Fibroblast of skin of scalp (primary cell): ENCODE data around the gene RAC3.
A peak's percentile ranks its signal among the peaks of the same experiment; 100 is the strongest.
"Not testable (repeated sequence)": the region's sequence is repeated elsewhere in the genome, so short reads cannot be mapped to it uniquely, and the experiment has no call there.

ENCODE experiments used
- DNase-seq: peaks from one replicate; pipeline ENCODE4 v3.0.0-alpha.2; 2013

The RAC3 gene

DNA sequence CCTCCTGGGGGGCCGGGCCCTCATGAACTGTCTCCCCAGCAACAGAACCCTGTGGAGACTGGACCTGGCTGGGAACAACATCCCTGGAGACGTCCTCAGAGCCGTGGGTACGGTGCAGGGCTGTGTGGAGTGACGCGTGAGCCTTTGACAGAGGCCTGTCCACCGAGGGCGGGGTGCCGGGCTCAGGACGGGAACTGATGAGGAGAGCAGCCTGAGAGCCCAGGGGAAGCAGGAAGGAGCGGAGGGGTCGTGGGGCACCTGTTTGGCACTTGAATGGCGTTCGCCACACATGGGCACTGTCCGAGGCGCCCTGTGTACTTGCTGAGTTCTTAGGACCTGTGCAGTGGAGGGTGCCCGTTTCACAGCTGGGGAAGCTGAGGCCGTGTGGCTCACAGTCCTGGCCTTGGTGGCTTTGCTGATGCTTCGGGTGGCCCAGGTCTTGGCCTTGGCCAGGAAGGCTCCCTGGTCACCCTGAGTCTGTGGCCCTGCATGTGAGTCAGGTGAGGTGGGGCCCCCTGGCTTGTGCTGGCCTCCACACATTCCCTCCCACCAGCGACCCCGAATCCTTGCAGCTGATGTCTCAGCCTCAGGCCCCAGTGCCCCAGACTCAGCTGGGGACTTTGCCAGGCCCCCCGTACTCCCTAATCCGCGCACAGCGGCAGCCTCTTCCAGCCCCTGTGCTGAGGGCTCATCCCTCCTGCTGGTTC lies 5.9 kb upstream of the RAC3 start:
- no peak for DNase-seq

GRCh38 chr17:82028246-82028645 lies 3.2 kb upstream of the RAC3 start:
- DNase-seq = no peak

DNA sequence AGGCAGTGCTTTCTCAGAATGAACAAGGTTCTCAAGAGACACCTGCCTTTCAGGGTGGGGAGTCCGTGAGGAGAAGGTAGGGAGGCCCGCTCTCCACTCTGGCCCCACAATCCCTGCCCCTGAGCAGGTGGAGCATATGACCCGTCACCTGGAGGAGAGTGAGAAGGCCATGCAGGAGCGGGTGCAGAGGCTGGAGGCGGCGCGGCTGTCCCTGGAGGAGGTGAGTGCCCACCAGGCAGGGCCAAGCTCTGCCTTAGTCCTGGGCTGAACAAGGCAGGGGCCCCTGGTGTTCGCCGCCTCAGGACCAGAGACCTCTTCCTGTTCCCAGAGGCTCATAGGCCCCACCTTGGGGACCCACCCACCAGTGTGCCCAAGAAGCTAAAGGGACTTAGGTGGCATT lies 2.5 kb upstream of the RAC3 start:
- no peak for DNase-seq

DNA sequence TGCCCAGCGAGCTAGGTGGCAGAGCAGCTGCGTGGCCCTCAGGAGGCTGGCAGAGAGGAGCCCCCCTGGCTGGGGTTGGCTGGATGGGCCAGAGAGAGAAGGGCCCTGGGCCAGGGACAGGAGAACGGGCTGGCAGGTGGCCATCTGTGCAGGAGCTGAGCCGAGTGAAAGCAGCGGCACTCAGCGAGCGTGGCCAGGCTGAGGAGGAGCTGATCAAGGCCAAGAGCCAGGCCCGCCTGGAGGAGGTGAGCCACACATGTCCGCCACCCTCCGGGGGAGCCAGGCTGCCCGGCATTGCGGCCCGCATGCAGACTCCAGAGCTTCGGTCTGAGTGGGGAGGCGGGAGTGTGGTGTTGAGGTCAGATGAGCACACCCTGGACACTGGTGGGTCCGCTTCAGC lies 2.1 kb upstream of the RAC3 start:
- DNase-seq = no peak

DNA sequence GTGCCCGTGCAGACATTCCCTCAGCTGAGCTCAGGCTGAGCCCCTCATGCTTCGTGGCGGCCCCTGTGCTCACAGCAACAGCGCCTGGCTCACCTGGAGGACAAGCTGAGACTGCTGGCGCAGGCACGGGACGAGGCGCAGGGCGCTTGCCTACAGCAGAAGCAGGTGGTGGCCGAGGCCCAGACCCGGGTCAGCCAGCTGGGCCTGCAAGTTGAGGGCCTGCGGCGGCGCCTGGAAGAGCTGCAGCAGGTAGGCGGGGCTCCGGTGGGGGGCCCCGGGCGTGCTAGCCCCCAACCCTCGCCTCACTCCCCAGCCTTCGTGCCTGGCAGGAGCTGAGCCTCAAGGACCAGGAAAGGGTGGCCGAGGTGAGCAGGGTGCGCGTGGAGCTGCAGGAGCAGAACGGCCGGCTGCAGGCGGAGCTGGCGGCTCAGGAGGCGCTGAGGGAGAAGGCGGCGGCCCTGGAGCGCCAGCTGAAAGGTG lies 1.4 kb upstream of the RAC3 start:
- no peak for DNase-seq

GRCh38 chr17:82030470-82031302 lies 792 bp upstream of the RAC3 start:
- peak; percentile 77 for DNase-seq

DNA sequence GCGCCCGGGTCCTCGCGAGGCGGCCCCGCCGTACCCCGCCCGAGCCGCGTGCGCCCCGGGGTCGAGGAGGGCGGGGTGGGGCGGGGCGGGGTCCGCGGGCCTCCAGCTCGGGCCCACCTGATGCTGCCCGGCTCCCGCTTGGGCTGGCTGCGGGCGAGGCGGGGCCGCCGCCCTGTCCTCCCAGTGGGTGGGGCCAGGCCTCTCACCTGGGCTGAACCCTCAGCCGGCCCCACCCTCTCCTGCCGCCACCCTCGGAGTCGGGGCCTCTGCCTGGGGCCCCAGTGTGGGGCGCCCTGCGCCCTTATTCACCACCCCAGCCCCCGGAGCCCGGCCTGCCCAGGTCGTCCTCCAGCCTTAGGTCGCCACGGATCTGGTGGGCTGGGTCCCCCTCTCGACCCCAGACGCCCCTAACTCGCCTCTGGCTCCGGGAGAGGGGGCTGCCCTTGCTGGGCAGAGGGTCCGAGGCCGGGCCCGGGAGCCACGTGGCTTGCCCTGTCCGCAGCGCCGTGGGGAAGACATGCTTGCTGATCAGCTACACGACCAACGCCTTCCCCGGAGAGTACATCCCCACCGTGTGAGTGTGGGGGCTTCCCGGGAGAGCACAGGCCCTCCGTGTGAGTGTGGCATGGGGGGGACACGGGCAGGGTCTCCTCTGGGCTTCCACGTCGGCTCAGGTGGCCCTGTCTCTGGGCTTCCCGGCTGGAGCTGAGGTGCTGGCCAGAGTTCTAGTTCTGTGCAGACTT lies 578 bp downstream of the RAC3 start:
- no peak for DNase-seq

GRCh38 chr17:82033359-82034085 lies 2.0 kb downstream of the RAC3 start:
- no peak for DNase-seq

DNA sequence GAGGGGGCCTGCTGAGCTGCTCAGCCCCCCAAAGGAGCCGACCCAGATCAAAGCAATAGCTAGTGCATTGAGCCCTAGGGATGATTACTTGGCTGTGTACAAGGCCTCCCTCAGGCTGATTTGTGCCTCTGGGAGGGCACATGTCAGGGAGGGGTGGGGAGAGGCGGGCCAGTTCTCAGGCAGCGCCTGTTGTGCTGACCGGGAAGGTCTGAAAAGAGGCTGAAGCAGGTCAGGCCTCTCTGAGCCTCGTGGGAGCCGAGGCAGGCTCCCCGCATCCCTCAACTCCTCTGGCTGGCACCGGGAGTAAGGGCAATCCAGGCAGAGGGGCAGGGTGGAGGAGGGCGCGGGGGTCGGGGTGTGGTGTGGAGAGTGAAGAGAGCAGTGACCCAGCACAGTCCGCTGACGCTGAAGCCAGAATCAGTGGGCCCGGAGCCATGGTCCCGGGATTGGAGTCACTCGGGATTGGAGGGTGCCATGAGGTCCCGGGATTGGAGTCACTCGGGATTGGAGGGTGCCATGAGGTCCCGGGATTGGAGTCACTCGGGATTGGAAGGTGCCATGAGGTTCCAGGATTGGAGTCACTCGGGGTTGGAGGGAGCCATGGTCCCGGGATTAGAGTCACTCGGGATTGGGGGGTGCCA lies 3.0 kb downstream of the RAC3 start:
- DNase-seq = no peak

- no peak for DNase-seq
Observed at GRCh38 chr17:82035488-82035887, 4.0 kb downstream of the RAC3 start.

DNA sequence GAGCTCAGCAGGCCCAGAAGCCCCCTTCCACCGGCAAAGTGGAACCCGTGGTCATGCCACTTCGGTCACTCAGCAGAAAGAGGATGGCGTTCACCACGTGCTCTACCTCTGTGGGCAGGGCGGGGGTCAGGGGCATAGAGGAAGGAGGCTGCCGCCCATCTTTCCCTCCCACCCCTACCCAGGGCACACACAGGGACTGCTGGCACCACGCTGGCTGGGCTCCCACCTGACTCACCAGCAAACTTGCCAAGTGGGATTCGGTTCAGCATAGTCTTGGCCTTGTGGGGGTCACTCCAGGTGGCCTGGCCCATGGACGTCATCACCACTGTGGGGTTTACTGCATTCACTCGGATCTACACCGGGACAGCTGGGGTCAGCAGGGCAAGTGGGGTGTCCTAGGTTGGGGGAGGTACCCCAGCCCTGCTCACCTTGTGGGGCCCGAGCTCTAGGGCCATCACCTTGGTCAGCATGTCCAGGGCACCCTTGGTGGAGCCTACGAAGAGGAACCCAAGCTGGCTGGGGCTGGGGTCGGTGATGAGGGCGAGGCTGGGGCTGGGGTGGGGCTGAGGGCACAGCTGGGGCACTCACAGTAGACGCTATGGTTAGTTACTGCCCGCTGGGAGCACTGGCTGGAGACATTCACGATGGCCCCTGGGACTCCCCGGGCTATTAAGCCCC lies 4.6 kb downstream of the RAC3 start:
- no peak for DNase-seq

- no peak for DNase-seq
Observed at GRCh38 chr17:82036634-82037091, 5.2 kb downstream of the RAC3 start.

DNA sequence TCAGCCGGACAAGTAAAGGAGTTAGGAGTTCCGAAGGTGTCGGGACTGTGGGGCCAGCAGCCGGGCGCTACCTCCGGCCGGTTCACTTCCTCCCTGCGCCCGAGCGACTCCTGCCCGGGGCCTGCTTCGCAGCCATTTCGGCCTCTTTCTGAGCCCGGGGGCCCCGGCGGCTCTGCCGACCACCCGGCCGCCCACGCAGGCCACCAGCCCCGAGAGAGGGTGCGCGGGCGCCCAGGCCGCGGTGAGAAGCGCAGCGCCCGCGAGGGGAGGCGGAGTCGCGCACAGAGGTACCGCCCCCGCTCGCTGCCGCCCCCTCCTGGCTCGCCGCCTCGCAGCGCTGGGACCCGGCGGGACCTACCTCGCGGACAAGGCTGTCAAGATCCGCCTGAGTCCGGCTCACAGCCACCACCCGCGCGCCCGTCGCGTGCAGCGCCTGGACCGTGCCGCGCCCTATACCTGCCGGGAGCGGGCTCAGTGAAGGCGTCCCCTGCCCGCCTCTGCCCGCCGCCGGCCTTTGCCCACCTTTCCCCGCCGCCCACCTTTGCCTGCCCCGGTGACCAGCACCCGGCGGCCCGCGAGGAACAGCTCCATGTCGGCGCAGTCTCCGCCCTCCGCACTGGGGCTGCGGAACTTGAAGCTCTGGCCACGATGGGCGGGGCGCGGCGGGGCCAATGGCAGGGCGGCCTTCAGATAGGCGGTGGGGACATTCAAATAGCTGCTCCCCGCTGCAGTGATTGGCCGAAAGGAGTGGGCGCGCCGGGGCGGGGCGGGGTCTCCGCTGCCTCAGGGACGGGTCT lies 5.8 kb downstream of the RAC3 start, which contains the start of gene DCXR:
DCXR (minus strand) TSS at position 606 of the 797 bp plus-strand sequence; CDS start at position 591, 15 bp downstream.
- DNase-seq = peak; percentile 95

DNA sequence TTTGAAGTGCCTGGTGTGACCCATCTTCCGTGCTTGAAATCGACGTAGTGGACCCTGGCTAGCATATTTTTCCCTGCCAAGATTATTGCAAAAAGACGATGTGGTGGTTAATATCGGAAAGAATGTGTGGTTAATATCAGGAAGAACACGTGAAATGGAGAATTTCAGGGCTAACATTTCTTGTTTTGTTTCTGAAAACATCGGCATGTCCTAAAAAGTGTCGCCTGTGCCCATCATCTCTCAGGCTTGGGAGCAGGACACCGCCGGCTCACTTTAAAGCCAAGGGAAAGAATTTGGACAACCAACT lies 6.4 kb downstream of the RAC3 start:
- DNase-seq = no peak

- not testable (repeated sequence) for DNase-seq
Observed at GRCh38 chr17:82038796-82039409, 7.4 kb downstream of the RAC3 start.

DNA sequence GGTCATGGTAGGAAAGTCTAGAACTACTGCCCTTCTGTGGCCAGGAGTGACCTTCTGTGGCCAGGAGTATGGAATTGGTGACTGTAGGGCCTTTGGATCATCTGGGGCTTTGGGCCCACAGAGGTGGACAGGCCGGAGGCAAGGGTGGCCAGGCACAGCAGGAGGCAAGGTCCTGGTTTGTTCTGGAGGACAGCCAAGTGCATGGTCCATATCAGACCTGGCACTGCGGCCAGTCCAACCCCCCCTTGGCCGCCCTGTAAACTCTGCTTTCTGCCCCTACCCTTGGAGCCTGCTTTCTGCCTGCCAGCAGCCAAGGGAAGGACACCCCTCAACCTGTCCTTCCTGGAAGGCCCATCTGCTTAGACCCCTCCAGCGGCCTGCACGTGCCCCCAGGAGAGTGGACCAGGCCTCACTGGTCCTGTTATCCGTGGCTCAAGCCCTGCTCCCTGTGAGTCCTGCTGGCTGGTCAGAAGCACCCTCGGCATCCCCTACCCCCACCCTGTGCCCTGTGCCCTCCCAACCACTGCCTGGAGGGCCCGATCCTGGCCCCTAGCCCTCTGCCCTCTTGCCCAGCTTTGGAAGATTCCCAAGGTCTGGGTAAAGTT lies 8.3 kb downstream of the RAC3 start:
- no peak for DNase-seq

DNA sequence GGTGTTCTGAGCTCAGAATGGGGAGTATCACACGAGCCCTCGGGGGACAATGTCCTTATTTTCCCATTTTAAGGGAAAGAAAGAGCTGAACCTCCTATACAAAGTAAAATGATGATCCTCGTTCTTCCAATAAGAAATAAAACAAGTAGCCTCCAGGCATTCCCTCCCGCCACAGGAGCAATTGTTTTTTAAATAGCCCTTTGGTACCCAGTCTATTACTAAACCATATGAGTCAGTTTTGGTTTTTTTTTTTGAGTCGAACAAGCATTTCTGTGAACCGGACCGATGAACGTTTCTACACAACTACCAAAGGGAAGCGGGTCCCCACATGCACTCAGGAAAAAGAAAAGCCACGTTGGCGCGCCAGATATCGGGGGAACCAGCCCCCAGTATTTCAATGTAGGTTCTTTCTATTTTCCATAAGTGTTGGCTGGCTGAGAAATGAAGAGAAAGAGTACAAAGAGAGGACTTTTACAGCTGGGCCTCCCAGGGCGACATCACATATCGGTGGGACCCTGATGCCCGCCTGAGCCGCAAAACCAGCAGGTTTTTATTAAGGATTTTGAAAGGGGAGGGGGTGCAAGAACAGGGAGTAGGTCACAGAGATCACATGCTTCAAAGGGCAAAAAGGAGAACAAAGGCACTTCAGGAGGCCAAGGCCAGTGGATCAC lies 9.8 kb downstream of the RAC3 start:
- no peak for DNase-seq

GRCh38 chr17:82042649-82043048 lies 11.2 kb downstream of the RAC3 start:
- no peak for DNase-seq

- no peak for DNase-seq
Observed at GRCh38 chr17:82043507-82043906, 12.0 kb downstream of the RAC3 start.
